GM19438 (cell line): Measurements from ENCODE around the gene GALR1.
"Not testable (repeated sequence)": the region's sequence is repeated elsewhere in the genome, so short reads cannot be mapped to it uniquely, and the experiment has no call there.

Source experiments
- ATAC-seq: cut with Tn5 transposase; IDR thresholded peaks from one replicate; pipeline ENCODE4 v1.9.1; 2021; ENCODE audit warnings: low read depth; ENCODE audit not compliant: unreplicated experiment

Gene GALR1

DNA sequence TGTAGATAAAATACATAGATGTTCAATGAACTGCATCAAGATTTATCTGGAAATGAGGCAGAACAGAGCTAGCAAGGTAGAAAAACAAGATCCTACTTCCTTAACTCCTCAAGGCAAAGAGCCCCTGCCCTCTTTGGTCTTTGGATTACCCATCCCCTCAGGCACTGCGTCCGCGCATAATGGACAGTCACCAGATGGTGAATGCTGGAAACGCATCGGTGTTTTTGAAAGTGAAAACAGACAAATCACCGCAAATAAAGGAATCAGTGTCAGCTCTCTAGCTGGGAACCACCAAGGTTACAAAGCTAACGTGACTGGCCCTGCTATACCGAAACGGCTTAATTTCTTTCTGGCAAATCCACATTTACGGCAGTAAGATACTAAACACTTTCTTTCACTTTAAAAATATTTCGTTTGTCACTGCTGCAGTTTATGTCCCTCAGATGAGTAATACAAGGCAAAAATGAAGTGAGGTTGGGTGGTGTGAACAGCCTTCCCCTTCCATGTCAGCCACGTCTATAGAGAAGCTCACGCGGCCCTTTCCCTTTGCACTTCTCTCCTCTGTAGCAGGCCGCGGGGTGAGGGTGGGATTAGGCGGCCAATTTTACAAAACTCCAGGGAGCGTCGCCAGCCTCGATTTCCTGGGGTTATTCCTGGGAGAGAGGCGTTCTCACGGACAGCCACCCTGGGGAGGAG is 627 bp upstream of the GALR1 start:
- ATAC-seq: no peak

GRCh38 chr18:77250501-77250925 is 865 bp downstream of the GALR1 start:
- ATAC-seq: no peak

DNA sequence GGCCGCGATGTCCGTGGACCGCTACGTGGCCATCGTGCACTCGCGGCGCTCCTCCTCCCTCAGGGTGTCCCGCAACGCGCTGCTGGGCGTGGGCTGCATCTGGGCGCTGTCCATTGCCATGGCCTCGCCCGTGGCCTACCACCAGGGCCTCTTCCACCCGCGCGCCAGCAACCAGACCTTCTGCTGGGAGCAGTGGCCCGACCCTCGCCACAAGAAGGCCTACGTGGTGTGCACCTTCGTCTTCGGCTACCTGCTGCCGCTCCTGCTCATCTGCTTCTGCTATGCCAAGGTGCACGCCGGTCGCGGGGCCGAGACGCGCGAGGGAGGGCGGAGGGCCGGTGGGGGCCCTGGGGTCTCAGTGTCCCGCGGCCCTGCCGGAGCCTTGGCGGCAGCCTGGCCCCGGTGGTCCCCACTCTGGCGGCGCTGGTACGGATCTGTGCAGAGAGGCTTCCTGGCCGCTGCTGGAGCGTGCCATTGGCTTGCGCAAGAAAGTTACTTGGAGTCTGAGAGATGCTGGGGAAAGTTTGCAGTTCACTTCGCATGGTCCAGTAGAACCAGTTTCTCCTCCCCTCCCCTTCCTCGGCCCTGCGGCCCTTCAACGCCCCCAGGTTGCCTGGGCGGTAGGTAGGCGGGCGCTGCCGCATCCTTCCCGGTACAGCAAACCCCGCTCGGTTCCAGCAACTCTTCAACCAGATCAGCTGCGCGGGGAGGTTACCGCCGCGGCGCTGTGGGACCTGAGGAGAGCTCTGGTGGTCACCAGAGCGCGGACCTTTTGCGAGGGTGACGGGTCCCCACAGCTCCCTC is 1.5 kb downstream of the GALR1 start:
- no peak for ATAC-seq

DNA sequence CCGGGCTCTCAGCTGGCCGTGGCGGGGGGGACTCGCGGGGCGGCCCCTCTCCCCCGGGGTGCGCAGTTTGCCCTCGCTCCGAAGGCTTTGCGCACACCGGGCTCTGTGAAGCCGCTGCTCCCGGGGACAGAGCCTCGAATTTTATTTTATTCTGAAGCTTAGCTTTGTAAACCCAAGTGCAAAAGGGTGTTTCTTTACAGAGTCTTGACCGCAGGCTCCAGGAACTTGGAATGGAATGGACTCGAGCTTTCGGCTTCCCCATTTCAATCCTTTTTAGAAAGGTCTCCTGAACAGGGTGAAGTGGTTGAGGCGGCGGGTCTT is 2.0 kb downstream of the GALR1 start:
- ATAC-seq: no peak

- no peak for ATAC-seq
Measured at GRCh38 chr18:77254711-77255405, 5.2 kb downstream of the GALR1 start.

- no peak for ATAC-seq
Measured at GRCh38 chr18:77255426-77256105, 5.9 kb downstream of the GALR1 start.

GRCh38 chr18:77262643-77263465 is 13.2 kb downstream of the GALR1 start:
- ATAC-seq: no peak

DNA sequence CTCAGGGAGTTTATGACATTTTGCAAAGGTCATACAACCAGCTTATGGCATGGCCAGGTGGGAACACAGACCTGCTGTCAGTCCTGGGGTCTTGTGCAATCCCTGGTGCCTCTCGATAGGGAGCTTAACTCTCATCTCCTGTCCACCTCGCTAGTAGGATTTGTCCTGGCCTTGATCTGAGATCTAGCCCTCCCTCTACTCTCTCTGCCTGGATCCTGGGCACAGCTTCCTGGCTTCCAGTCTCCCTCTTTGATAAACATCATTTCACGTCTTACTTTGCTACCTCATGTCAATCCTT is 13.8 kb downstream of the GALR1 start:
- ATAC-seq: no peak

GRCh38 chr18:77267969-77268368 is 18.3 kb downstream of the GALR1 start:
- ATAC-seq: no peak

DNA sequence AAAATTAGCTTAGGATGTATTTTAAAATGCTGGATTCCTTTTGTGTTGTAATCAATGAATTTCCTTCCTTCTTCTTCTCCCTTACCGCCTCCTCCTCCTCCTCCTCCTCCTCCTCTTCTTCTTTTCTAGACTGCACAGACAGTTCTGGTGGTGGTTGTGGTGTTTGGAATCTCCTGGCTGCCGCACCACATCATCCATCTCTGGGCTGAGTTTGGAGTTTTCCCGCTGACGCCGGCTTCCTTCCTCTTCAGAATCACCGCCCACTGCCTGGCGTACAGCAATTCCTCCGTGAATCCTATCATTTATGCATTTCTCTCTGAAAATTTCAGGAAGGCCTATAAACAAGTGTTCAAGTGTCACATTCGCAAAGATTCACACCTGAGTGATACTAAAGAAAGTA is 18.8 kb downstream of the GALR1 start:
- ATAC-seq: no peak

GRCh38 chr18:77271576-77272481 is 22.2 kb downstream of the GALR1 start:
- ATAC-seq: no peak

DNA sequence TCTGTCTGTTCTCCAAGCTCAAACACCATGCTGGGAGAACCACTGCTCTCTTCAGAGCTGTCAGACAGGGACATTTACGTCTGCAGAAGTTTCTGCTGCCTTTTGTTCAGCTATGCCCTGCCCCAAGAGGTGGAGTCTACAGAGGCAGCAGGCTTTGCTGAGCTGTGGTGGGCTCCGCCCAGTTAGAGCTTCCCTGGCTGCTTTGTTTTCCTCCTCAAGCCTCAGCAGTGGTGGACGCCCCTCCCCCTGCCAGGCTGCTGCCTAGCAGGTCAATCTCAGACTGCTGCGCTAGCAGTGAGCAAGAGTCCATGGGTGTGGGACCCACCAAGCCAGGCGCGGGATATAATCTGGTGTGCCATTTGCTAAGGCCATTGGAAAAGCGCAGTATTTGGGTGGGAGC is 41.2 kb downstream of the GALR1 start:
- ATAC-seq: not testable (repeated sequence)

- no peak for ATAC-seq
Measured at GRCh38 chr18:77298172-77298571, 48.5 kb downstream of the GALR1 start.

GRCh38 chr18:77299706-77300105 is 50.1 kb downstream of the GALR1 start:
- no peak for ATAC-seq

GRCh38 chr18:77300579-77300978 is 50.9 kb downstream of the GALR1 start:
- ATAC-seq: no peak

- no peak for ATAC-seq
Measured at GRCh38 chr18:77304268-77304667, 54.6 kb downstream of the GALR1 start.

DNA sequence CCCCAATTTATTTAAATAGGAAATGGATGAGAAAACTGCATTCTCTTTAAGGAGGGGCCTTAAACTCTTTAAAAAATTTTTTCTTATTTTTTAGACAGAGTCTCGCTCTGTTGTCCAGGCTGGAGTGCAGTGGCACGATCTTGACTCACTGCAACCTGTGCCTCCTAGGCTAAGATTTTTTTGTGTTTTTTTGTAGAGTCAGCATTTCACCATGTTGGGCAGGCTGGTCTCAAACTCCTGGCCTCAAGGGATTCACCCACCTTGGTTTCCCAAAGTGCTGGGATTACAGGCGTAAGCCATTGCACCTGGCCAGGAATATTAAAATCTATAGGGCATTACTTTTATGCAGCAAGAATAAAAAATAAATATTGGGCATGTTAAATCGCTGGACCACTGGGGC is 56.0 kb downstream of the GALR1 start:
- no peak for ATAC-seq

DNA sequence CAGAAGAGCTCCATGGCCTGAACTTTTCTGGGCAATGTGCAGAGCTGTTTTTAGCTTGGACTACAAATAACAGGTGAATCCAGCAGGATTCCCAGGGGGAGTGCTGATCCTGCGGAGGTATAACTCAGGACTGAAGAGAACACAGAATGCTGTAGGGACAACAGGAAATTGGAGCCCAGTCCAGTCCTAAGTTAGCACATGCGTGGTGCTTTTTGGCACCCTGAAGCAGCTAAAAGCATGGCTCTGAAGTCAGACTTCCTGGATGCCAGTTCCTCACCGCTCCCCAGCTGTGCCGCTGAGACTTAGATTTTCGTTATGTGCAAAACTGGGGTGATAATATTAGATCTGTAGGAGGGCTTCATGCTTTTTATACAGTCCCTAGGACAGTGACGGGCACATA is 58.6 kb downstream of the GALR1 start:
- ATAC-seq: no peak

DNA sequence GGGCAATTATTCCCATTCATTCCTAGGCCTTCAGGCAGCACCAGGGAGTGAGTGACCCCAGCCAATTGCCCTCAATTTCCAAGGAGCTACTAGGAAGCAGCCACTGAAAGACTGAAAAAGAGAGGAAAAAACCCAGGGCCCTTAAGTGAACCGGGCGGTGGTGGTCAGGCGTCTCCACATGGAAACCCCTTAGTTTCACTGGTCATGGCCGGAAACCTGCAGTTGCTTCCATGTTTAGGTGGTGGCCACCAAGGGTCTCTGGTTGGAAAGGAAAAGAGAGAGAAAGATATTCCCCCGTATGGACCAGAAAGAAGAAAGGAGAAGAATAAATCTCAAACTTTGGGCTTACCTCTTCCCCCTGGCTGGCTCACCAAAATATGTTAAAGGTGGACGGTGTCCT is 64.9 kb downstream of the GALR1 start:
- no peak for ATAC-seq
